SK-N-SH (cell line): ENCODE results near the gene SPTBN1. TPM values are rescaled to one million over a fixed set of nuclear protein-coding genes. Genes with fewer than 3 reads are reported as not detected.

Source experiments
- CTCF ChIA-PET: fragments of 300-600, 350-600 bp; formaldehyde crosslinking; extraction: SDS; loops from one replicate; lab custom pipeline; 2021; lab: Yijun Ruan, JAX
- POLR2A ChIA-PET: fragments of 350-600 bp; sonication (Branson Sonifier 250); formaldehyde crosslinking; extraction: SDS; loops from one replicate; lab custom pipeline; 2020; ENCODE audit warnings: antibody characterized with exemption, inconsistent platforms; lab: Yijun Ruan, JAX
- DNase-seq: peaks from one replicate; pipeline ENCODE4 v3.0.0; 2012
- H2AFZ ChIP-seq: fragments of 200-600 bp; sonication (generic); 2 replicates; pipeline ENCODE4 v1.8.1; 2016; ENCODE audit warnings: antibody characterized with exemption, mild to moderate bottlenecking, low read depth
- H3F3A ChIP-seq: fragments of 200-600 bp; sonication (generic); replicated peaks from 2 replicates; pipeline ENCODE3; 2016; ENCODE audit warnings: antibody characterized with exemption, mild to moderate bottlenecking; ENCODE audit not compliant: insufficient read depth
- H3K27ac ChIP-seq, 2 experiments: fragments of 200-500 bp in 1 of 2; fragments of 200-600 bp in 1 of 2; sonication (Bioruptor generic) in 1 of 2; sonication (generic), shearing (Covaris generic) in 1 of 2; 2 replicates each; pipeline versions ENCODE4 v1.5.1 to v1.6.1; 2014 to 2016; ENCODE audit warnings: low read depth in 2 of 2, inconsistent platforms in 1 of 2, low read length in 1 of 2, mild to moderate bottlenecking in 1 of 2, mixed read lengths in 1 of 2
- H3K27me3 ChIP-seq: fragments of 200-600 bp; sonication (generic), shearing (Covaris generic); 2 replicates; pipeline ENCODE4 v1.6.1; 2016; ENCODE audit warnings: mixed run types; ENCODE audit not compliant: insufficient read depth
- H3K36me3 ChIP-seq, 2 experiments: fragments of 200-500 bp in 1 of 2; fragments of 200-600 bp in 1 of 2; sonication (Bioruptor generic) in 1 of 2; sonication (generic) in 1 of 2; replicated peaks in 1 of 2; 2 replicates each; pipeline versions ENCODE3 to v1.5.1; 2014 to 2016; ENCODE audit warnings: low read length in 1 of 2, mild to moderate bottlenecking in 1 of 2; ENCODE audit not compliant: insufficient read depth in 2 of 2, control insufficient read depth in 1 of 2
- H3K4me1 ChIP-seq, 2 experiments: fragments of 200-500 bp in 1 of 2; fragments of 200-600 bp in 1 of 2; sonication (Bioruptor generic) in 1 of 2; sonication (generic), shearing (Covaris generic) in 1 of 2; 2 replicates each; pipeline versions ENCODE4 v1.5.1 to v1.6.1; 2014 to 2016; ENCODE audit warnings: low read depth in 1 of 2, low read length in 1 of 2, mixed run types in 1 of 2; ENCODE audit not compliant: insufficient read depth in 2 of 2, control insufficient read depth in 1 of 2
- H3K4me2 ChIP-seq: fragments of 200-600 bp; sonication (generic), shearing (Covaris generic); 2 replicates; pipeline ENCODE4 v1.6.1; 2017; ENCODE audit warnings: mixed run types
- H3K4me3 ChIP-seq, 2 experiments: fragments of 200-500 bp in 1 of 2; fragments of 200-600 bp in 1 of 2; sonication (Bioruptor generic) in 1 of 2; sonication (generic), shearing (Covaris generic) in 1 of 2; 2 replicates each; pipeline versions ENCODE4 v1.5.1 to v1.8.1; 2014 to 2016; ENCODE audit warnings: low read depth in 2 of 2, inconsistent platforms in 1 of 2, low read length in 1 of 2, mild to moderate bottlenecking in 1 of 2, mixed read lengths in 1 of 2, moderate library complexity in 1 of 2
- H3K79me2 ChIP-seq: fragments of 200-600 bp; sonication (generic); 2 replicates; pipeline ENCODE4 v1.8.1; 2017; ENCODE audit warnings: mild to moderate bottlenecking; ENCODE audit not compliant: insufficient read depth
- H3K9ac ChIP-seq: fragments of 200-600 bp; sonication (generic); 2 replicates; pipeline ENCODE4 v1.6.1; 2017; ENCODE audit warnings: mixed run types
- H3K9me2 ChIP-seq: fragments of 200-600 bp; sonication (generic); 2 replicates; pipeline ENCODE4 v1.6.1; 2017; ENCODE audit warnings: mixed run types
- H3K9me3 ChIP-seq: fragments of 200-600 bp; sonication (generic); 2 replicates; pipeline ENCODE4 v1.6.1; 2017; ENCODE audit warnings: mixed run types, mild to moderate bottlenecking, moderate library complexity
- H4K20me1 ChIP-seq: fragments of 200-600 bp; sonication (generic); 2 replicates; pipeline ENCODE4 v1.6.1; 2017; ENCODE audit warnings: mild to moderate bottlenecking, mixed run types; ENCODE audit not compliant: insufficient read depth
- CTCF ChIP-seq: fragments of 200-600 bp; sonication (generic); IDR thresholded peaks from 2 replicates; pipeline ENCODE4 v1.6.1; 2017; ENCODE audit warnings: antibody characterized with exemption, mild to moderate bottlenecking, moderate library complexity
- EP300 ChIP-seq, 2 experiments: IDR thresholded peaks; 2 replicates each; pipeline versions ENCODE4 v1.4.0 to v1.6.1; 2012; ENCODE audit warnings: borderline replicate concordance in 1 of 2, low read depth in 1 of 2, low read length in 1 of 2
- FOSL2 ChIP-seq: IDR thresholded peaks from 2 replicates; pipeline ENCODE4 v1.4.0; 2012; ENCODE audit warnings: low read depth, mild to moderate bottlenecking, moderate library complexity, borderline replicate concordance
- FOXM1 ChIP-seq: IDR thresholded peaks from 2 replicates; pipeline ENCODE4 v1.4.0; 2012; ENCODE audit warnings: low read depth, mild to moderate bottlenecking
- JUND ChIP-seq: IDR thresholded peaks from 2 replicates; pipeline ENCODE4 v1.4.0; 2012
- MAX ChIP-seq: IDR thresholded peaks from 2 replicates; pipeline ENCODE4 v1.4.0; 2012; ENCODE audit warnings: low read depth
- NFIC ChIP-seq: IDR thresholded peaks from 2 replicates; pipeline ENCODE4 v1.4.0; 2012; ENCODE audit warnings: borderline replicate concordance
- NRF1 ChIP-seq: IDR thresholded peaks from 2 replicates; pipeline ENCODE4 v1.6.1; 2012; ENCODE audit warnings: low read depth, mild to moderate bottlenecking, low read length
- POLR2AphosphoS5 ChIP-seq: IDR thresholded peaks from 2 replicates; pipeline ENCODE4 v1.6.1; 2012; ENCODE audit warnings: low read depth, low read length
- RAD21 ChIP-seq: IDR thresholded peaks from 2 replicates; pipeline ENCODE4 v1.6.1; 2012; ENCODE audit warnings: mild to moderate bottlenecking, low read length
- RCOR1 ChIP-seq: fragments of 150-350 bp; IDR thresholded peaks from 2 replicates; pipeline ENCODE4 v1.6.1; 2017; ENCODE audit warnings: antibody characterized with exemption, low read length
- RFX5 ChIP-seq: IDR thresholded peaks from 2 replicates; pipeline ENCODE4 v1.6.1; 2012; ENCODE audit warnings: mild to moderate bottlenecking, improper control_type of control experiment, low read length
- TCF12 ChIP-seq: IDR thresholded peaks from 2 replicates; pipeline ENCODE4 v1.4.0; 2012
- TEAD4 ChIP-seq: IDR thresholded peaks from 2 replicates; pipeline ENCODE4 v1.4.0; 2012; ENCODE audit warnings: mild to moderate bottlenecking, borderline replicate concordance; ENCODE audit not compliant: insufficient read depth
- USF1 ChIP-seq: IDR thresholded peaks from 2 replicates; pipeline ENCODE4 v1.4.0; 2012; ENCODE audit warnings: low read depth, borderline replicate concordance
- YY1 ChIP-seq: IDR thresholded peaks from 2 replicates; pipeline ENCODE4 v1.4.0; 2012; ENCODE audit warnings: low read depth, mild to moderate bottlenecking
- WGBS: methylation state at CpG from one replicate; pipeline ENCODE4 v1.1.6; 2017; ENCODE audit warnings: low lambda C conversion rate; 5-methylcytosine and 5-hydroxymethylcytosine counted together
- polyA plus RNA-seq, 3 experiments: library from polyadenylated mRNA; depleted of rRNA; stranded (reverse); fragments of >200 nt; gene quantifications; 2 replicates each; pipeline ENCODE4 v1.2.3, GENCODE V29; 2012

SPTBN1 gene
- polyA plus RNA-seq, 1 of the 3 experiments (the other 2 are of a cell fraction) = 29.1 TPM

- WGBS = 98% methylated on average over 4 of the region's 4 CpGs
- Histone ChIP-seq H3K79me2 (peaks cover 90% of the 10 kb centered on the region), H3K9ac (no peak overlapping the region), H3K9me2 (no peaks in the 10 kb centered on the region), H3K4me1 (peaks cover 7 to 26% of the 10 kb centered on the region in 2 experiments; a peak in 3 of 4 replicates), H3K27me3 (no peaks in the 10 kb centered on the region), H3K36me3 (no peaks in the 10 kb centered on the region), H3K4me2 (no peak overlapping the region), H2AFZ (no peak overlapping the region), H4K20me1 (peaks cover 73% of the 10 kb centered on the region), H3K9me3 (no peaks in the 10 kb centered on the region), H3K4me3 (no peak overlapping the region), H3F3A (peaks cover 7% of the 10 kb centered on the region), H3K27ac (no peak overlapping the region)
- no peak for TF ChIP-seq JUND
- TF ChIP-seq NFIC = no peak
- no peak for TF ChIP-seq TCF12
- no peak for TF ChIP-seq YY1
- CTCF ChIA-PET = interaction anchor here (0.6 kb wide), 1 partner anchor 451 kb away, joined by 3 read pairs; no protein-coding TSS in a partner anchor
- DNase-seq = no peak
- POLR2A ChIA-PET = no interaction called here
These were observed 40.8 kb downstream of the SPTBN1 start for GRCh38 chr2:54496920-54497319.

- 85% methylated on average over 8 of the region's 8 CpGs for WGBS
- POLR2A ChIA-PET = no interaction called here
- no peaks in the 10 kb centered on the region for H3K9me2 ChIP-seq
- H3K27ac ChIP-seq = no peak overlapping the region; a peak in 1 of 4 replicates
- TF ChIP-seq TEAD4 (no peak), FOSL2 (no peak), RFX5 (no peak), FOXM1 (no peak), EP300 (IDR thresholded peaks at IDR 0.05; ENCODE audit: borderline replicate concordance in 1 of 2, low read depth in 1 of 2, low read length in 1 of 2) (no peak), USF1 (no peak), POLR2AphosphoS5 (no peak), RAD21 (peak; percentile 26; the same call in 1 of the 2 replicates), RCOR1 (no peak), MAX (no peak), CTCF (peak; percentile 19; the same call in 1 of the 2 replicates), NRF1 (no peak)
- H3K4me2 ChIP-seq = no peak overlapping the region
- DNase-seq = no peak
- H3F3A ChIP-seq = peaks cover 7% of the 10 kb centered on the region
- no peak overlapping the region for H2AFZ ChIP-seq
- H3K9me3 ChIP-seq = no peaks in the 10 kb centered on the region
- H3K9ac ChIP-seq = no peak overlapping the region
- no peaks in the 10 kb centered on the region for H3K36me3 ChIP-seq
- H3K4me1 ChIP-seq = peaks cover 7 to 36% of the 10 kb centered on the region in 2 experiments; a peak in 3 of 4 replicates
- peaks cover 92% of the 10 kb centered on the region for H3K79me2 ChIP-seq
- CTCF ChIA-PET = interaction anchor here (1.4 to 1.5 kb wide), 3 partner anchors 16 to 35 kb away, joined by 4 to 5 read pairs (median 4); no protein-coding TSS in a partner anchor
- peaks cover 74% of the 10 kb centered on the region for H4K20me1 ChIP-seq
- H3K4me3 ChIP-seq = no peak overlapping the region
- H3K27me3 ChIP-seq = no peaks in the 10 kb centered on the region
These were observed 41.9 kb downstream of the SPTBN1 start for GRCh38 chr2:54497763-54498680.
